HepG2 (cell line): ENCODE measurements around the gene WWC1. TPM values are rescaled to one million over a fixed set of nuclear protein-coding genes. Genes with fewer than 3 reads are reported as not detected.
A peak's percentile ranks its signal among the peaks of the same experiment; 100 is the strongest.

Source experiments
- ATAC-seq: fragments of 200-7000 bp; cut with Tn5 transposase; 3 replicates; pipeline ENCODE4 v1.9.1; 2020; ENCODE audit warnings: mild to moderate bottlenecking, moderate library complexity
- BruUV-seq: library from RNA; stranded (reverse); fragments of 400-500 nt; replicated peaks from 2 replicates; lab custom pipeline; 2021; lab: Mats Ljungman, UMichigan
- CTCF ChIA-PET: fragments of 300-600 bp; formaldehyde crosslinking; extraction: SDS; loops from one replicate; lab custom pipeline; 2021; ENCODE audit warnings: low total read pairs, inconsistent platforms, low intra/inter-chr PET ratio; lab: Yijun Ruan, JAX
- POLR2A ChIA-PET: fragments of 350-600 bp; sonication (Branson Sonifier 250); formaldehyde crosslinking; loops from one replicate; lab custom pipeline; 2020; ENCODE audit warnings: antibody characterized with exemption, inconsistent platforms; lab: Yijun Ruan, JAX
- DNase-seq: peaks from one replicate; pipeline ENCODE4 v3.0.0-alpha.2; 2015; ENCODE audit warnings: low spot score
- FAIRE-seq: peaks from 3 replicates; lab custom pipeline; 2011; peaks lifted over from hg19 to GRCh38; lab: Jason Lieb, UNC
- H2AFZ ChIP-seq: one replicate; pipeline ENCODE4 v1.6.1; 2011; ENCODE audit warnings: low read length, inconsistent platforms
- H3K27ac ChIP-seq: fragments of 300-600 bp; 3 replicates; pipeline ENCODE4 v1.8.0; 2011; ENCODE audit warnings: mixed run types, mild to moderate bottlenecking, mixed read lengths, low read length, inconsistent platforms; ENCODE audit not compliant: insufficient read depth; ENCODE audit errors: extremely low read length
- H3K27me3 ChIP-seq, 2 experiments: fragments of 200-600 bp in 1 of 2; 2 replicates in 1 of 2; 3 replicates in 1 of 2; pipeline versions ENCODE4 v1.6.0 to v1.8.0; 2011; ENCODE audit warnings: low read length in 2 of 2, mild to moderate bottlenecking in 2 of 2, moderate library complexity in 2 of 2, inconsistent platforms in 1 of 2; ENCODE audit not compliant: insufficient read depth in 2 of 2, control insufficient read depth in 1 of 2
- H3K36me3 ChIP-seq, 2 experiments: fragments of 200-600 bp in 1 of 2; replicated peaks in 1 of 2; 2 replicates in 1 of 2; 3 replicates in 1 of 2; pipeline versions ENCODE4 v1.5.1 to v1.8.0; 2011; ENCODE audit warnings: low read length in 2 of 2, inconsistent platforms in 1 of 2; ENCODE audit not compliant: insufficient read depth in 2 of 2, control insufficient read depth in 1 of 2
- H3K4me1 ChIP-seq: 2 replicates; pipeline ENCODE4 v1.5.1; 2012; ENCODE audit warnings: low read length, inconsistent platforms; ENCODE audit not compliant: insufficient read depth
- H3K4me2 ChIP-seq: 2 replicates; pipeline ENCODE4 v1.6.0; 2011; ENCODE audit warnings: low read depth, low read length, inconsistent platforms
- H3K4me3 ChIP-seq, 3 experiments: fragments of 200-600 bp in 1 of 3; sonication (generic), shearing (Covaris generic) in 1 of 3; replicated peaks in 1 of 3; 2 replicates each; pipeline ENCODE4 v1.5.1; 2011 to 2016; ENCODE audit warnings: low read length in 3 of 3, inconsistent platforms in 2 of 3, low read depth in 2 of 3, mild to moderate bottlenecking in 2 of 3, control low read depth in 1 of 3, mixed read lengths in 1 of 3; ENCODE audit not compliant: insufficient read depth in 1 of 3
- H3K79me2 ChIP-seq: one replicate; pipeline ENCODE4 v1.6.1; 2011; ENCODE audit warnings: low read length, inconsistent platforms; ENCODE audit not compliant: insufficient read depth
- H3K9ac ChIP-seq: 2 replicates; pipeline ENCODE4 v1.6.0; 2011; ENCODE audit warnings: mild to moderate bottlenecking, low read depth, low read length, inconsistent platforms; ENCODE audit not compliant: insufficient read depth
- H3K9me3 ChIP-seq: 2 replicates; pipeline ENCODE4 v1.5.1; 2012; ENCODE audit warnings: mild to moderate bottlenecking, low read length
- H4K20me1 ChIP-seq: 2 replicates; pipeline ENCODE4 v1.6.0; 2011; ENCODE audit warnings: inconsistent platforms, mild to moderate bottlenecking, low read length, moderate library complexity; ENCODE audit not compliant: insufficient read depth
- FOXO4 ChIP-seq: sonication (generic); formaldehyde crosslinking; conservative IDR thresholded peaks from 2 replicates; pipeline ENCODE4 v1.8.1; 2023; ENCODE audit warnings: missing genetic modification reagents
- ZNF687 ChIP-seq: sonication (generic); formaldehyde crosslinking; IDR thresholded peaks from 2 replicates; pipeline ENCODE4 v1.5.1; 2020; ENCODE audit warnings: mild to moderate bottlenecking, missing genetic modification reagents, moderate library complexity
- WGBS: methylation state at CpG from one replicate; pipeline ENCODE4 v1.1.6; 2017; ENCODE audit warnings: low lambda C conversion rate; 5-methylcytosine and 5-hydroxymethylcytosine counted together
- in situ Hi-C: cut with HindIII; loops from 2 replicates; pipeline ENCODE4 v1.10.0; 2017; ENCODE audit warnings: low pct_unique_long_range_greater_than_20kb; ENCODE audit not compliant: extremely low pct_ligation_motif_present
- intact Hi-C: fragments of 100-400 bp; cut with micrococcal nuclease; formaldehyde crosslinking; loops from one replicate; pipeline ENCODE4 v1.10.0; 2022; ENCODE audit not compliant: unreplicated experiment
- polyA plus RNA-seq, 8 experiments: library from polyadenylated mRNA; depleted of rRNA in 3 of 8; stranded (reverse) in 7 of 8; unstranded in 1 of 8; fragments of >200 nt; fragmentation: Illumina TruSeq in 4 of 8; extraction: Trizol in 4 of 8; gene quantifications; 2 replicates each; pipeline versions ENCODE4 v1.2.1 to v1.2.3, GENCODE V29; 2011 to 2016; ENCODE audit warnings: low read depth in 4 of 8, missing spikeins in 1 of 8, mixed read lengths in 1 of 8; ENCODE audit not compliant: insufficient read depth in 1 of 8
- total RNA-seq, 5 experiments: library from RNA; depleted of rRNA; stranded (reverse); fragments of >200 nt; fragmentation: Illumina TruSeq; extraction: Trizol; gene quantifications; 2 replicates each; pipeline ENCODE4 v1.2.3, GENCODE V29; 2016; ENCODE audit warnings: low read depth in 1 of 5

Gene WWC1
- total and polyA plus RNA-seq, 2 of the 13 experiments (the other 11 are each of a cell fraction or from before 2014, with no cell fraction given): 8.3 to 17.9 TPM

DNA sequence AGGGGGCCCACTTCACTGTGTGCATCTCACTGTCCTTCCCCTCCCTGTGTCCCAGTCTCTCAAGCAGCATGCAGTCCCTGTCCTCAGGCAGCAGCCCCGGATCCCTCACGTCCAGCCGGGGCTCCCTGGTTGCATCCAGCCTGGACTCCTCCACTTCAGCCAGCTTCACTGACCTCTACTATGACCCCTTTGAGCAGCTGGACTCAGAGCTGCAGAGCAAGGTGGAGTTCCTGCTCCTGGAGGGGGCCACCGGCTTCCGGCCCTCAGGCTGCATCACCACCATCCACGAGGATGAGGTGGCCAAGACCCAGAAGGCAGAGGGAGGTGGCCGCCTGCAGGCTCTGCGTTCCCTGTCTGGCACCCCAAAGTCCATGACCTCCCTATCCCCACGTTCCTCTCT is 132.0 kb downstream of the WWC1 start:
- no peaks in the 10 kb centered on the region for H4K20me1 ChIP-seq
- no peak overlapping the region for H2AFZ ChIP-seq
- no peaks in the 10 kb centered on the region for H3K9me3 ChIP-seq
- CTCF ChIA-PET: interaction anchor here (1.3 kb wide), 1 partner anchor 154 kb away, joined by 6 read pairs; no protein-coding TSS in a partner anchor
- 90% methylated on average over 6 of the region's 9 CpGs for WGBS
- H3K4me1 ChIP-seq: peaks cover 25% of the 10 kb centered on the region
- peaks cover 0 to 10% of the 10 kb centered on the region in 2 experiments; a peak in 2 of 5 replicates for H3K36me3 ChIP-seq
- POLR2A ChIA-PET: no interaction called here
- BruUV-seq: no TSS peak
- peak; percentile 9 for ATAC-seq
- no peak for FAIRE-seq
- intact Hi-C loops: loop anchor here (5.0 kb wide), 1 partner anchor 131 kb away; the partner anchor contains the start of gene WWC1
- in situ Hi-C loops: loop anchor here (5.0 kb wide), 1 partner anchor 151 kb away; no protein-coding TSS in a partner anchor
- no peaks in the 10 kb centered on the region for H3K79me2 ChIP-seq
- H3K9ac ChIP-seq: no peak overlapping the region
- no peak for TF ChIP-seq FOXO4 (CRISPR knock-in tag)
- peak; percentile 35; the same call in 1 of the 2 replicates for TF ChIP-seq ZNF687 (CRISPR knock-in tag)
- no peak overlapping the region for H3K27ac ChIP-seq
- H3K4me3 ChIP-seq: no peak overlapping the region
- no peak for DNase-seq
- H3K4me2 ChIP-seq: peak overlapping the region; percentile 55; the same call in 1 of the 2 replicates
- H3K27me3 ChIP-seq: no peaks in the 10 kb centered on the region
